Measurements from ENCODE around the gene RGS6.

The RGS6 gene

DNA sequence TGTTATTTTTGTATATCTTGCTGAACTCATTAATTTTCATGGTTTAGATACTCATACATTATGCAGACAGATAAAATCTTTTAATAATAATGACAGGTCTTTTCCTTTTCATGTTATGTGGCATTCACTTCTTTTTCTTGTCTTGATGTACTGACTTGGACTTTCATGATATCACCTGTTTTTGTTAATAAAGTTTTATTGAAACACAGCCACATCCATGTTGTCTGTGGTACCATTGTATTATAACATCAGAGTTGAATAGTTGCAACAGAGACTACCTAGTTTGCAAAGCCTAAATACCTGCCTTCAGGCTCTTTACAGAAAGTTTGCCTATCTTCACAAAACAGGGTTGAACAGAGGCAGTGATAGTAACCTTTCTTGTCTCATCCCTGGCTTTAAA lies 85.1 kb downstream of the RGS6 start:
- no peak for DNase-seq

DNA sequence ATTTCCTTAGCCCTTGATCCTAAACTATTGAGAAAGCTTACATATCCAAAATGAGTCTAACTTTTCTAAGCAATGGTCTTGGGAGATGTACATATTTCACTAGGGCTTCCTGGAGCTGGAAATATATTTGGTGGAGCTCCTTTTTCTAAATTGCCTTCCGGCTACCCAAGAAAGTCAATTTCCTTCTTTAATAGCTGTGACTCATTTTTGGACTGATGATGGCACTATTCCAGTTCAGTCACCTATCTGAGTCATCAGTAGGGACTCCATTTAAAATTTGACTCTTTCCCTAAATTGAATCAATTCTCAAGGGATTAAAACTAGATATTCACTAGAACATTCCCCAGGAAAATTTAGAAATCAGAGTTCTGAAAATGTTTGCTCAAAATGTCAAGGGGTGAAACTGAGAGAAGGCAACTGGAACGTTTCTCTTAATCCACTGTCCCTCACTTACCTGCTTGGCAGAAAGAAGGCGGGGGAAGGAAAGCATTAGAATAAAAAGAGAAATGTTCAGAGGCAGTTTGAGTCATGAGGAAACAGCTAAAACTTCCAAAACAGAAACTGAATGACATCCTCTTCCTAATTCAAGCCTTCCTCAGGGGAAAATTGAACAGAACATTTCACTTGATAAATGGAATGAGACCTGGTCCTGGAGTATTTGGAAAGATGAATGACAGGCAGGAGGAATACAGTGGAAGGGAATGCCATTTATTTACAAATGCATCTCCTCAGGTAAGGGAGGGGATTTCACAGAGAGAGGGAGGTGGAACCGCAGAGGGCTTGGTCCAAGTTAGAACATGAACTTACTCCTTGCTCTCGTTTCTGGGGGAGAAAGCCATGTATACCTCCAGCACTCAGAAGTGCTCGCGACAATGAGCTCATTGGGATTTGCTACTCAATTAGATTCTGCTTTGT lies 91.2 kb downstream of the RGS6 start:
- no peak for DNase-seq

DNA sequence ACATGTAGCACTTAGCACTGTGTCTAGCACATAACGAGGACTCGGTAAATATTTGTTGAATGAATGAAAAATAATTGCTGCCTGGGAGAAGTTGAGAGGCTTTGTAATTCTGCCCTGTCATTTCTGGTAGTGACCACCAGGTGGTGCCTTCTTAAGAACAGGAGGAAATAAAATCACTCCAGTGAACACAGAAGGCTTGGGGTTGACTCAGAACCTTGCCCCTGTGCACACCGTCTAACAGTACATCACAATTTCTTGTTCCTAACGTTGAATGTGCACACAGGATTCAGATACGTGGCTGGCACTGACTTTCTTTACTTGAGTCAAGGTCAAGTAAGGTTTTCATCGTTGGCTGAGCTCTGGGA lies 91.8 kb downstream of the RGS6 start:
- peak; percentile 2 for DNase-seq

DNA sequence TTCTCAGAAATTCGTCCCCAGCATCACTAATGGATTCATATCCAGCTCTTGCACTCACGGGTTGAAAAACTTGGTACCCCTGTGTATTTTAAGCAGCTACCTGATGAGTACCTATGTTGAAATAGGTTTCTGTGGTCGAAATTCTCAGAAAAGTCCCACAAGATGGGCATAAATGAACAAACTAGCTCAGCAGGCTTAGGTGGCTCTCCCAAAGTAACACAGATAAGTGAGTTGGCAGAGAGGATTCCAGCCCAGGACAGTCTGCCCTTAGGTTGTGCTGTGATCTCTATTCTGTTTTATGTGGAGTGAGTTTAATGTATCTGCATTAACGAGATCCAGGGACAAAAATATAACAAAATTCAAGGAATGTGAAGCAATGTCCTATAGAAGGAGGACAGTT lies 92.3 kb downstream of the RGS6 start:
- no peak for DNase-seq

DNA sequence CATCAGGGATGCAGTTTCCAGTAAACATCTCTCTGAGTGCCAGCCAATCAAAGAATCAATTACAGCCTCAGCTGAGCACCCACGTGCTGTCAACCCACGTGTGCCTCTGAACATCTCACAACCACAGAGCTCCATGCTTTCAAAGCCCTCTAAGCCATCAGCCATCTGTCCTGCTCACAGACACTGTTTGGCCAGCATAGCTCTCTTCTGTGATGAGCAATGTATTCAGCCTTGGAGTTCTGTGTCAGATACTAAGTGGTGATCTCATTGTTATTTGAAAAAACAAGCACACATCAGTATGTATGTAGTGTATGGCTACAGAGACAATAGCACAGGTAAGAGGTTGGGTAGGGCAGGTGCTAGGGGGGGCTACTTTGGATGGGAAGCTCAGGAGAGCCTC lies 94.3 kb downstream of the RGS6 start:
- no peak for DNase-seq

DNA sequence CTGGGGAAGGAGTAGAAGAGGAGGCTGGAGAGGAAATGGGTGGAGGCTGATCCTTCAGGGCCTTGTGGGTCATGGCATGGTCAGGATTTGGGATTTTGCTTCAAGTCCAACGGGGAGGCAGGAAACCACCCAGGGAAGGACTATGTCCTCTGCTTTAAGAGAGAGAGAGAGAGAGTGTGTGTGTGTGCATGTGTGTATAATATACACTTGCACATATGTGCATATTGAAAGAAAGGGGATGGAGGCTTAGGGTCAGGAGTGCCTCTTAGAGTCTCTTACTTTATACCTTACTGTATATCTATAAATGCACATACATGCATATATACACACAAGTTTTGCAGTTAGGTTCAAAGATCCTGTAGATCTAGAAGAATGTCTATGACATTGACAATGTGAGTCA lies 94.8 kb downstream of the RGS6 start:
- no peak for DNase-seq

DNA sequence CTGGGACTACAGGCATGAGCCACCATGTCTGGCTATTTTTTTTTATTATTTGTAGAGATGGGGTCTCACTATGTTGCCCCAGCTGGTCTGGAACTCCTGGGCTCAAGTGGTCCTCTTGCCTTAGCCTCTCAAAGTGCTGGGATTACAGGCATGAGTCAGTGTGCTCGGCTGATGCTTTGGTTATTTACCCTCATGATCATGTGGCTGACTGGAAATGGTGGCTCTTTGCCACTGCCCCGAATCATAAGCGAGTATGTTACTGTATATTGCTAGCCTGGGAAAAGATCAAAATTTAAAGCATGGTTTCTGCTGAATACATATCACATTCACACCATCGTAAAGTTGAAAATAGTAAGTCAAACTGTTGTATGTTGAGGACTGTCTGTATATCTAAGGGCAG lies 101.1 kb downstream of the RGS6 start:
- DNase-seq, result no peak

DNA sequence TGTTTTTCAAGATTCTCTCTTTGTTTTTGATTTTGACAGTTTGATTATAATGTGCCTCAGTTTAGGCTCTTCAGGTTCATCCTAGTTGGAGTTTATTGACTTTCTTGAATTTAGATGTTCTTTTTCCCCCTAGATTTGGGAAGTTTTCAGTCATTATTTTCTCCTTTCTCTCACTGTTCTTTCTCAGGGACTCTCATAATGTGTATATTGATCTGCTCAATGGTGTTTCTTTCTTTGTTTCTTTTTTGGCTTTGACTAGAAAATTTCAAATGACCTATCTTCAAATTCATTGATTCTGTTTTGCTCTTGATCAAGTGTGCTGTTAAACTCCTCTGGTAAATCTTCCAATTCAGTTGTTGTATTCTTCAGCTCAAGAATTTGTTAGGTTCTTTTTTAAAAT lies 108.3 kb downstream of the RGS6 start:
- DNase-seq, result no peak

DNA sequence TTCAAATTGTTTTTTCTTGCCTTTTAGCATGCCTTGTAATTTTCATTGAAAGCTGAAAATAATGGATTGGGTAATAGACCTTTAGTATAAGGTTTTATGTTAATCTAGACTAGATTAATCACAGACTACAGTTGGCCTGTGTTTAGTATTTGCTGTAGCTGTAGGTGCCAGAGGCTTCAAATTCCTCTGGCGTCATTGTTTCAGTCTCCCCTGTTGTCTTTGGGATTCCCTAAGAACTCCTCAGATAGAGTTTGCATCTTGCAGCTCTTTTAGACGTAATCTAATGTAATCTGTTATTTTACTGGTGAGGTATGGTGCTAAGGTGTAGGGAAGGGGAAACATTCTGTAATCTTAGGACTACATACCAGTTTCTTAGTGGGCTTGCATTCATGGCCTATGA lies 113.0 kb downstream of the RGS6 start:
- no peak for DNase-seq

DNA sequence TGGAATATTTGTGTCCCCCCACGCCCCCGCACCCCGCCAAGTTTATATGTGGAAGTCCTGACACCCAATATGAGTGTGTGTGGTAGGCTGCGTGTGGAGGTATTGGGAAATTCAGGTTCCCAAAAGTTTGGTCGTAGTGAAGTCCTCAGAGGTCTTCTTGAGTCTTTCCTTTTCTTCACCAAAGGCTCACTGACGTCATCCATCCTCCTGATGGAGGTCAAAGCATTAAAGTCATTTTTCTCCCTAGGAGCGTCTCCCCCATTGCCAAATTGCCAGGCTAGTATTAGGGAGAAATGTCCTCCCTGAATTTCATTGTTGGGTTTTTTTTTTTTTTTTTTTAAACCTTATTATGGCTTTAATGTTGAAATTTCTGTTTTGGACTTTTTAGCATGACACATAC lies 113.7 kb downstream of the RGS6 start:
- DNase-seq, result no peak

DNA sequence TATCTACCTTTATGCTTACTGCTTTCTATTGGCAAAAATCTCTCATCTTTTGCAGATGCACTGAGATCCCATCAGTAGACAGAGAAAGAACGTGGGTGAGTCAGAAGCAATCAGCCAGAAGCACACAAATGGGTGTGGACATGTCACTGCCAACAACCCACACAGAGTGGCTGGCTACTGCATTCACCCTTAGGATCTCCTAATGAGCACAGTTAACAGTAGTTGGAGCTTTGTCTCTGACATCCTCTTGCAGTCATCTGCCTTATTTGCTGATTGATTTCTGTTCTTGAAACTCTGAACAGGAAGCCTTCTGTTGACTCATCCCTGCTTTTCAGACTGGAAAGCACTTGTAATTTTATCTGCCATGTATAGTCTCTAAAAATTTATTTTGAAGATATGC lies 117.2 kb downstream of the RGS6 start:
- DNase-seq, result no peak

DNA sequence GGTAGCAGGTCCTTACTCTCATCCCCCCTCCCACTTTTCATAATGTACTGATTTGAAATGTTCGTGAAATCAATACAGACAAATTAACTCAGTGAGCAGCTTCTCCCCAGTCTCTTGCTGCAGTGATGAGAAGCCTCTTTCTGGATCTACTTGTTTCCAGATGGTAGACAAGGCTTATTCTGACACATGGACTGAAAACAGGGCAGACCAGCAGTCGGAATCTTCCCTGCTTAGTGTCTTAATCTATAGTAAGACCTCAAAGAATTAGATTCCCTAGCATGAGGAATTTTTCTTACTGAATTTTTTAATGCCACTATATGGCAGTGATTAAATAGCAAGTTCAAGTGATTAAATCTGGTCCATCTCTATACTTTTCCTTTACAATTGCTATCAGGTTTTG lies 120.1 kb downstream of the RGS6 start:
- DNase-seq, result no peak

DNA sequence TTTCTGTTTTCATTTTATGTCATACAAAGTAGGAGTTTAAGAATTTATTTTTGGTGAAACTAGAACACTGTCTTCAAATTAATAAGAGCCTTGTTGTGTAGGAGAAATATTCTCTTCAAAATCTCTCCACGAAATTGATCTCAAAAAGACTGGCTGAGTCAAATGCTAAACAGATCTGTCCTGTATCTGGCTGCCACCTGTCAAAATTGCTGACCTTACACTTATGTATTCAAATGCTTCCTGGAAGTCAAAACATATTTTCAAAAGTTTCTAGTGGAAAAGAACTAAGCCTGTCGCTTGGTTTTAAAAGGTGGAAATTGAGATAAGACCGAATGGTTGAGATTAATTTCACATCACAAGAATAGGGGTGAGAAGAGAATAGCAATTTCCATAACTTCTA lies 121.4 kb downstream of the RGS6 start:
- no peak for DNase-seq

DNA sequence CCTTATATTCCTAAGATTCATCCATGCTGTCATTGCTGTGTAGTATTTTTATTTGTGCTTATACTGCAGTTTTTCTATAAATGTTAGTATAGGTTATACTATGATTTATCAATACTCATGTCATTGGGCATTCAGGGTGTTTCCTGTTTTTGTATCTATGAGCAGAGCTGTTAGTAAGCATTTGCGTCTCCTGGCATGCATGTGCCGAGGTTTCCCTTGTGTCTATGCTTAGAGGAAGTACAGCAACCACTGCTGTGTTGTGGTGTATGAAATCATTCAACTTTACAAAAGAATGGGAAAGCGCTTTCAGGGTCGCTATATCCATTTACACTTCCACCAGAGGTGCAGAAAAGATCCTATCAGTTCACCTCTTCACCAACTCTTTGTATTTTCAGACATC lies 122.7 kb downstream of the RGS6 start:
- DNase-seq, result no peak

DNA sequence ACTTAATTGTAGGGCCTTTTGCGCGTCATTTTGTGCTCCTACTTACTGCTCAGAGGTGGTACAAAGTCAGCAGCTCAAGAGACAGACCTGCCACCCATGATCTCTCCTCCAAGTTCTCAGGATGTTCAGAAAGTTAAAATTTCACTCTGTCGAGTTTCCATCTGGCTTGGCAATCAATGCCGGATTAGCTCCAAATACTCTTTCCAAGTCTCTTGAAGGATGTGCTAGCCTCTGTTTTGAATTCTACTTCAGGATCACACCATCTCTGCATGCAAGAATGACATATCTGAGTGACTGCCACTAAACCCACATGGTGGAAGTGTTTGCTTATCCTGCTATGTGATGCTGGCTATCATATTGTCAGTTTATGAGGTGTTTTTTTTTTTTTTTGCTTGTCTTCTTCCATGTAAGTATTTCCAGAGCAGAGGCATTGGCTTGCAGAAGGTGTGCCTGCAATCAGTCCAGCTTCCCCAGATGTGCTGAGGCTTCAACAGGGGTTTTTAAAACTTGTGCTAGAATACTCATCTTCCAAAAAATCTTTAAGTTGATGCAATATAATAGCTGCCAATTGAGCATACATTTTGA lies 125.6 kb downstream of the RGS6 start:
- DNase-seq, result no peak

DNA sequence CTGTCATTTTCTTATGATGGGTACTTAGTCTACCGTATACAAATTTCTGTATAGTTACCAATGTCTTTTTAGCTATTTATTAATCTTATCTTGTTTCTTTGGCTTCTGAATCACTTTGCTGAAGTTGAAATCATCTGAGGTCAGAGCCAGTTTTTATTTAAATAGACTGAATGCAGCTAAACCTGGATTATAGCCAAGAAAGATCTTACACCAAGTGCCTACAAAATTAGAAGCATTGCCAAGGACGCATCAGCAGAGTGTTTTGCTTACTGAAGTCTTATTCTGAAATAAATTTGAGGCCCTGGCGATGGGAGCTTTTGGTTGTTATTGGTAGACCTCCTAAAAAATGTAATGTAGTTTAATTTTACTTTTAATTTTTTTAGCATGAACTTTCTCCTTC lies 128.2 kb downstream of the RGS6 start:
- DNase-seq, result no peak

DNA sequence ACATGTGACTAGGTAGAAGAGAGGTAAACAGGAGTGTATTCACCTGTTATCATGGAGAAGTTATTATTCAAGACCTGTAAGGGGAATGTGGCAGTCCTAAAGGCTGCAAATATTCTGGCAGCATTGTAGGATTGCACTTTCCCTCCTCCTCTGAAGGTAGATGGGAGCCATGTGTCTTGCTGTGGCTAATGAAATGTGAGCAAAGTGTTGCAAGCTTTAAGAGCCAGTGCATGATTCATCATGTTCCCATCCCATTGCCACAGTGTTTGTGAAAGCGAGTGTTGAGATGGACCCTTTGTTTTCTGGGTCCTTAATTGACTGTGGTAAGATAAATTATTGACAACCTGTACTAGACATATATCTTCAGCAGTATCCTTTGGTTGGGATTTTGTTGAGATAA lies 128.7 kb downstream of the RGS6 start:
- no peak for DNase-seq

DNA sequence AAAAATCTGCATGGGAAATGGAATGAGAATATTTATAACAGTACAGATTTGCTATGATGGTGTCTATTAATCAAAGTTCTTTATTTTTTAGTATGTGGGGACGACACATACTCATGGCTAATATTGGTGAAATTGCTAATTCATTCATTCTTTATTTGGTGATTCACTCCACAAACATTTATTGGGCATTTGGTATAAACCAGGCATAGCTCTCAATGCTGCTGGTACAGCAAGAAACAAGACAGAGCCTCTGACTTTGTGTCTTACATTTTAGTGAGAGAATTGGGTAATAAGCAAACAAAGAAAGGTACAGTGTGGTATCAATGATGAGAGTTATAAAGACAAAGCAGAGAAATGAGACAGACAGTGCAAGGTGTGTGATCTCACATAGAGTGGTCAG lies 129.5 kb downstream of the RGS6 start:
- DNase-seq, result no peak

DNA sequence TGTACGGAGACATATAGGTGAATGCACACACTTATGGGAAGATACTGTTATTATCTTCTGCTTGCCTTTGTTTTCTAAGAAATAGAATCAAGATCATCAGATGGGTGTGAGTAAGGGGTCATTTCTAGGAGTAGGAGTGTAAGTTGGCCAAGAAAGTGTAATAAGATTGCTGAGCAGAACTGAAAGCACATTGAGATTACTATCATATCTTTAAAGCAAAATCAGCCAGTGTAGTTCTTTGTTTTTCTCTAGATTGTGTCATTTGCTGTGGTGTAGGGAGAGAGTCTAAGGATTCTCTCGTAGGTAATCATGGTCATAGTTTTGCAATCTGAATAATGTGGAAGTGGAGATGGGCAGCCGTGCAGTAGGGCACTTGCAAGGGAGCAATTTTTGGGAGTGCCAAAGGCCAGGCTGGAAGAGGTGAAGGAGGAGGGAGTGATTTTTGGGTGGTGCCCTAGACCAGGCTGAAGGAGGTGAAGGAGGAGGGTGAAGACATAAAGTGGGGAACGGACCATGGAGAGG lies 131.6 kb downstream of the RGS6 start:
- no peak for DNase-seq

DNA sequence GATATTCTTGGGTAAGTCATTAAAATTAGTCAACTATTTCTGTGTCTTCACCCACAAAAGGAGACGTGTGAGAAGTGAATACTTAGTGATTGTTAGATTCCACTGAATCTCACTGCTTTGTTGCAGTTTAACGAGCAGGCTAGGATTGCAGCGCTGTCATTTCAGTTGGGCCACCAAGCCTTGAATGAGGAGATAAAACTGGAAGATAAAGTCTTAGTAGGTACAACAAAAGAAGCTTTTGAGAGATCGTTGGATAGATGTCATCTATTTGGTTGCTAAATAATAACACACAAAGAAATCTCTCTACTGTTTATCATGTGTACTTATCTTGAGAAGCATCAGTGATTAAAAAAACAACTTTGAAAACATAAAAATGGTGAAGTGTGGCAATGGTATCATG lies 132.3 kb downstream of the RGS6 start:
- no peak for DNase-seq

DNA sequence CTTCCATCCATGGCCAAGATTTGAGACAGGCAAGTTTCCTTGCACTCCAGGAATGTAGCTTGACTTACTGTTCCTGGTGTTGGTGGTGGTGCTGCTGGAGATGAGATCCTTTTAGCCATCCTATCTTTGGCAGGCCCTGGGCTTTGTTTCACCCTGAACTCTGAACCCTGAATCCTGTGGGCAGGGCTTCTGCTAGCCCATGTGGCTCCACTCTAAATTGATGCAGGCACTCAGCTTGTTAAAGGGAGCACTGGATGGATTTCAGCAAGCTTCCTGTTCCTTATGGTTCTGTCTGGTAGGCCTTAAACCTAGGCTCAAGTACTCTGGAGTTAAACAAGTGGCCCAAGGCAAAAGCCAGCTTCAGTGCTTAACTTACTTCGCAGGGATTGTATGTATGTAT lies 138.2 kb downstream of the RGS6 start:
- no peak for DNase-seq

DNA sequence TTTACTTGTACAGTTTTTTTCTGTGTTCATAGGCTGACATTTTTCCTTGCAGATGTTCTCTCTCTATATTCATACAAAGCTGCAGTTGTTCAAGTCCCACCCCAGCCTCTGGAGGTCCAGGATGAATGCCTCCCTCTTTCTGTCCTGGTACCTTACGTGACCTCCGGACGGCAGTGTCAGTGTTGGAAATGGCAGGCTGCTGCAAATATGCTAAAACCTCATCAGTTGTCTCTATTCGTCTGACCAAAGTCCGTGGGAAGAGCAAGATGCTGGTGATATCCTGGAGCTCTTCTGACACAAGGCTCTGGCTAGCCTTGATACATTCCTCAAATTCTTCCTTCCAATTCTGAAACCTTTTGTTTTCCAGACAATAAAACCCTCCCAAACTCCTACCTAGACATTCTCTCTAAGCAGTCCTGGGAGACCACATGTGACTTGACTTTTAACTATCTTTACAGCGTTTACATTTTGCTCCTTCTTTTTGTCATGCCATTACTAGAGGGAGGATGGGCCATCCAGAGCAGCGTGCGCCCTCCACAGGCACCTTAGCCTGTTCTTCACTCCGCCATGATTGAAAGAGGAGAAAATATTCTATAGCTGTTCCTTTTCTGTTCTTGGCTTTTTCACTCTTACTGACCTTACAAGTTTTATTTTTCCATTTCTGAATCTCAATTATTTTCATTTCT lies 143.6 kb downstream of the RGS6 start:
- DNase-seq, result no peak

DNA sequence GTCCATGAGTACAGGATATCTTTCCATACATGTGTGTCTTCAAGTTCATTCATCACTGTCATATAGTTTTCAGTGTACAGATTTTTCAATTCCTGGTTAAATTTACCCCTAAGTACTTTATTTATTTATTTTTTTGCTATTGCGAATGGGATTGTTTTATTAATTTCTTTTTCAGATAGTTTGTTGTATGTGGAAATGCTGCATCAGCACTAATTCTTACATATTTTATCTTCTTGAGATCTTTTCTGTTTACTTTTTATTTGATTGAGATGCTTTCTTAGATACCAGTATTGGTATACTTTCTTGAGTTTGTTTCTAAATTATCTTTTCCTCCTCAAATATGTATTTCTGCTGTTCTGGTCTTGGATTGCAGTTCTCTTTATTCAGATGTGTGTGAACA lies 148.9 kb downstream of the RGS6 start:
- DNase-seq, result no peak

DNA sequence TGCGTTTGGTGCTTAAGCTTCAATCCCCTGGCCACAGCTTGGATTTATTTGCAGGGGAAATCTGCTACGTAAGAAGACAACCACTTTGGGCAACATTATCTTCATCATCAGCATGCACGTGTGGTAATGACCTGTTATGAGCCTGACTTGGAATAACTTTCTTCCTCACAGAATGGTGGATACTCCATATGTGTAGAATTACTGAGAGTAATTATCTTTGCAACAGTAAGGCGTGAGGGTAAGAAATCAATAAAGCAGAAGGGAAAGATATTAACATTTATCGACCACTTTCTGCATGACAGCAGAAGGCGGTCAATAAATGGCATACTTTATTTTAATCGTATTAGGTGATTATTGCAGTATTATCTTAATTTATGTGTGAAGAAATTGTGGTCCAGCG lies 152.7 kb downstream of the RGS6 start:
- DNase-seq, result no peak

Measured in NCI-H2171 treated with DMSO at 0.1 percent for 48 hours (cell line).